GM12878 (cell line): Measurements from ENCODE around the gene RTN4. TPM values are rescaled to one million over a fixed set of nuclear protein-coding genes. Genes with fewer than 3 reads are reported as not detected.

Source experiments
- ATAC-seq: fragments of 200-7000 bp; cut with Tn5 transposase; 3 replicates; pipeline ENCODE4 v1.9.1; 2020; ENCODE audit warnings: mild to moderate bottlenecking, moderate library complexity
- BruUV-seq: library from RNA; stranded (reverse); fragments of 400-500 nt; replicated peaks from 2 replicates; lab custom pipeline; 2021; lab: Mats Ljungman, UMichigan
- CTCF ChIA-PET: fragments of 300-600 bp; sonication (Branson Sonifier 250); formaldehyde crosslinking; extraction: SDS; loops from one replicate; lab custom pipeline; 2021; ENCODE audit warnings: inconsistent platforms; lab: Yijun Ruan, JAX
- POLR2A ChIA-PET: fragments of 350-600 bp; formaldehyde crosslinking; extraction: SDS; loops from one replicate; lab custom pipeline; 2021; ENCODE audit warnings: inconsistent platforms; lab: Charles Lee
- RAD21 ChIA-PET: fragments of 300-600 bp; sonication (Branson Sonifier 250); formaldehyde crosslinking; loops from one replicate; lab custom pipeline; 2023; ENCODE audit warnings: antibody characterized with exemption; ENCODE audit not compliant: unreplicated experiment; lab: Charles Lee
- SMC1A ChIA-PET: fragments of 300-600 bp; sonication (Branson Sonifier 250); formaldehyde crosslinking; loops from one replicate; lab custom pipeline; 2023; ENCODE audit not compliant: unreplicated experiment, uncharacterized antibody; lab: Charles Lee
- DNase-seq: peaks from one replicate; pipeline ENCODE4 v3.0.0-alpha.2; 2011; ENCODE audit warnings: low read depth, low spot score
- FAIRE-seq: peaks from 3 replicates; lab custom pipeline; 2011; peaks lifted over from hg19 to GRCh38; lab: Jason Lieb, UNC
- H2AFZ ChIP-seq: 2 replicates; pipeline ENCODE4 v1.6.0; 2011; ENCODE audit warnings: low read depth, low read length, control low read depth; ENCODE audit not compliant: control insufficient read depth
- H3K27ac ChIP-seq: 2 replicates; pipeline ENCODE4 v1.5.1; 2011; ENCODE audit warnings: control low read depth; ENCODE audit not compliant: control insufficient read depth, insufficient read depth
- H3K27me3 ChIP-seq, 2 experiments: replicated peaks in 1 of 2; 2 replicates each; pipeline versions ENCODE4 v1.6.0 to v1.6.1; 2011; ENCODE audit warnings: low read length in 1 of 2; ENCODE audit not compliant: control insufficient read depth in 2 of 2, insufficient read depth in 2 of 2
- H3K36me3 ChIP-seq, 2 experiments: 2 replicates each; pipeline ENCODE4 v1.5.1; 2011; ENCODE audit warnings: low read length in 1 of 2; ENCODE audit not compliant: control insufficient read depth in 2 of 2, insufficient read depth in 2 of 2
- H3K4me1 ChIP-seq: 2 replicates; pipeline ENCODE4 v1.6.1; 2011; ENCODE audit warnings: mild to moderate bottlenecking, low read length, moderate library complexity, mixed read lengths; ENCODE audit not compliant: control insufficient read depth, insufficient read depth
- H3K4me2 ChIP-seq: 2 replicates; pipeline ENCODE4 v1.6.0; 2011; ENCODE audit warnings: control low read depth; ENCODE audit not compliant: control insufficient read depth, insufficient read depth
- H3K4me3 ChIP-seq: fragments of 200-600 bp; sonication (generic); 2 replicates; pipeline ENCODE4 v1.5.1; 2016
- H3K79me2 ChIP-seq: 2 replicates; pipeline ENCODE4 v1.6.0; 2011; ENCODE audit warnings: low read length; ENCODE audit not compliant: control insufficient read depth, insufficient read depth
- H3K9ac ChIP-seq: 2 replicates; pipeline ENCODE4 v1.8.0; 2011; ENCODE audit warnings: low read length, control low read depth, mixed read lengths; ENCODE audit not compliant: control insufficient read depth, insufficient read depth
- H3K9me3 ChIP-seq: replicated peaks from 3 replicates; pipeline ENCODE4 v1.5.1; 2011; ENCODE audit warnings: mild to moderate bottlenecking, low read length; ENCODE audit not compliant: control insufficient read depth, insufficient read depth
- H4K20me1 ChIP-seq: 2 replicates; pipeline ENCODE4 v1.6.0; 2011; ENCODE audit not compliant: control insufficient read depth, insufficient read depth
- ASH2L ChIP-seq: fragments of 300-600, 200-600 bp; sonication (generic); IDR thresholded peaks from 2 replicates; pipeline ENCODE4 v1.6.1; 2017; ENCODE audit warnings: low read depth, mild to moderate bottlenecking, borderline replicate concordance
- ATF2 ChIP-seq: IDR thresholded peaks from 2 replicates; pipeline ENCODE4 v1.6.1; 2012; ENCODE audit warnings: low read length, inconsistent platforms
- BACH1 ChIP-seq: fragments of 450-650 bp; IDR thresholded peaks from 2 replicates; pipeline ENCODE4 v1.6.1; 2017; ENCODE audit warnings: mild to moderate bottlenecking, borderline replicate concordance
- BHLHE40 ChIP-seq, 2 experiments: fragments of 450-650 bp in 1 of 2; IDR thresholded peaks; 2 replicates each; pipeline ENCODE4 v1.6.1; 2011 to 2017; ENCODE audit warnings: low read depth in 2 of 2, borderline replicate concordance in 1 of 2, improper control_type of control experiment in 1 of 2, low read length in 1 of 2, mild to moderate bottlenecking in 1 of 2
- DPF2 ChIP-seq: fragments of 450-650 bp; IDR thresholded peaks from 2 replicates; pipeline ENCODE4 v1.6.1; 2017; ENCODE audit warnings: mild to moderate bottlenecking
- ETV6 ChIP-seq, 2 experiments: fragments of 450-650 bp in 1 of 2; IDR thresholded peaks in 1 of 2; conservative IDR thresholded peaks in 1 of 2; 2 replicates each; pipeline ENCODE4 v1.6.1; 2014; ENCODE audit warnings: antibody characterized with exemption in 1 of 2, borderline replicate concordance in 1 of 2, low read depth in 1 of 2, mild to moderate bottlenecking in 1 of 2, moderate library complexity in 1 of 2
- HCFC1 ChIP-seq: fragments of 150-350 bp; IDR thresholded peaks from 2 replicates; pipeline ENCODE4 v1.6.1; 2014; ENCODE audit warnings: low read length
- IKZF2 ChIP-seq, 2 experiments: fragments of 450-650 bp; IDR thresholded peaks; 2 replicates each; pipeline ENCODE4 v1.6.1; 2017; ENCODE audit warnings: mild to moderate bottlenecking in 2 of 2, moderate library complexity in 2 of 2
- IRF4 ChIP-seq: IDR thresholded peaks from 2 replicates; pipeline ENCODE4 v1.6.1; 2011; ENCODE audit warnings: low read depth, low read length
- JUNB ChIP-seq: IDR thresholded peaks from 2 replicates; pipeline ENCODE4 v1.6.1; 2016; ENCODE audit warnings: antibody characterized with exemption, mild to moderate bottlenecking
- MTA2 ChIP-seq: fragments of 450-650 bp; IDR thresholded peaks from 2 replicates; pipeline ENCODE4 v1.6.1; 2016; ENCODE audit warnings: low read depth, mild to moderate bottlenecking, moderate library complexity
- NR2F1 ChIP-seq: fragments of 450-650 bp; conservative IDR thresholded peaks from 2 replicates; pipeline ENCODE4 v1.6.1; 2017; ENCODE audit warnings: mild to moderate bottlenecking
- NRF1 ChIP-seq: conservative IDR thresholded peaks from 2 replicates; pipeline ENCODE4 v1.6.1; 2011; ENCODE audit warnings: mild to moderate bottlenecking, low read depth, low read length, improper control_type of control experiment
- PAX5 ChIP-seq: IDR thresholded peaks from 2 replicates; pipeline ENCODE4 v1.6.1; 2011; ENCODE audit warnings: low read depth, low read length, borderline replicate concordance
- PAX8 ChIP-seq: fragments of 450-650 bp; IDR thresholded peaks from 2 replicates; pipeline ENCODE4 v1.6.1; 2017; ENCODE audit warnings: mild to moderate bottlenecking, moderate library complexity
- PKNOX1 ChIP-seq: fragments of 450-650 bp; IDR thresholded peaks from 2 replicates; pipeline ENCODE4 v1.6.1; 2016; ENCODE audit warnings: mild to moderate bottlenecking
- RAD21 ChIP-seq: IDR thresholded peaks from 2 replicates; pipeline ENCODE4 v1.6.1; 2011; ENCODE audit warnings: mild to moderate bottlenecking, low read depth, low read length, moderate library complexity; ENCODE audit not compliant: insufficient read depth
- RAD51 ChIP-seq: fragments of 450-650 bp; IDR thresholded peaks from 2 replicates; pipeline ENCODE4 v1.6.1; 2016; ENCODE audit warnings: moderate library complexity, mild to moderate bottlenecking, inconsistent platforms
- RUNX3 ChIP-seq: IDR thresholded peaks from 2 replicates; pipeline ENCODE4 v1.6.1; 2012; ENCODE audit warnings: low read length, inconsistent platforms
- SMARCA5 ChIP-seq: fragments of 450-650 bp; IDR thresholded peaks from 2 replicates; pipeline ENCODE4 v1.6.1; 2017; ENCODE audit warnings: mild to moderate bottlenecking
- SPI1 ChIP-seq: IDR thresholded peaks from 2 replicates; pipeline ENCODE4 v1.6.1; 2011; ENCODE audit warnings: low read depth, mild to moderate bottlenecking, low read length, moderate library complexity, borderline replicate concordance; ENCODE audit not compliant: insufficient read depth
- SRF ChIP-seq, 2 experiments: IDR thresholded peaks; 2 replicates each; pipeline ENCODE4 v1.6.1; 2011; ENCODE audit warnings: low read depth in 2 of 2, low read length in 2 of 2, mild to moderate bottlenecking in 1 of 2, moderate library complexity in 1 of 2
- WGBS: methylation state at CpG from one replicate; pipeline ENCODE4 v1.1.6; 2016; ENCODE audit warnings: low lambda C conversion rate; ENCODE audit not compliant: insufficient replicate concordance, insufficient coverage; ENCODE audit errors: missing lambda C conversion rate; 5-methylcytosine and 5-hydroxymethylcytosine counted together
- in situ Hi-C: fragments of 300-500 bp; cut with MboI; formaldehyde crosslinking; loops from 9 replicates; pipeline ENCODE4 v1.14.3; 2018; ENCODE audit warnings: mixed read lengths
- intact Hi-C: fragments of 100-400 bp; cut with micrococcal nuclease; formaldehyde crosslinking; loops from one replicate; pipeline ENCODE4 v1.14.2; 2022; ENCODE audit not compliant: unreplicated experiment
- polyA plus RNA-seq, 11 experiments: library from polyadenylated mRNA; depleted of rRNA in 4 of 11; unstranded in 6 of 11; stranded (reverse) in 5 of 11; fragments of >200 nt; fragmentation: Nextera tagmentation in 4 of 11; fragmentation: Illumina TruSeq in 1 of 11; extraction: Ambion mirVana in 4 of 11; extraction: Trizol in 1 of 11; gene quantifications; 1 replicate in 1 of 11; 2 replicates in 10 of 11; pipeline versions ENCODE4 v1.2.1 to v1.2.3, GENCODE V29; 2011 to 2016; ENCODE audit warnings: inconsistent platforms in 2 of 11, missing spikeins in 2 of 11, low read depth in 1 of 11
- total RNA-seq, 4 experiments: library from RNA; depleted of rRNA in 3 of 4; stranded (reverse); fragments of >200 nt in 3 of 4; fragmentation: Illumina TruSeq in 1 of 4; extraction: Trizol in 1 of 4; gene quantifications; 2 replicates each; pipeline versions ENCODE4 v1.2.1 to v1.2.3, GENCODE V29; 2013 to 2021

Gene RTN4
- total and polyA plus RNA-seq, 10 of the 15 experiments (the other 5 are each of a cell fraction or from before 2014, with no cell fraction given): 56.0 to 133 (median 83.3) TPM

GRCh38 chr2:55054106-55054875 is 4.0 kb upstream of the RTN4 start:
- in situ Hi-C loops: no loop called here
- POLR2A ChIA-PET: interaction anchor here (0.5 to 0.7 kb wide), 5 partner anchors 13 to 276 kb away, joined by 3 to 5 read pairs (median 3); no protein-coding TSS in a partner anchor
- WGBS: 15% methylated on average over 7 of the region's 7 CpGs
- TF ChIP-seq NRF1: no peak
- TF ChIP-seq ATF2: peak; percentile 62; the same call in 1 of the 2 replicates
- peak; percentile 27; the same call in 1 of the 2 replicates for TF ChIP-seq DPF2
- no peak for TF ChIP-seq SRF (IDR thresholded peaks at IDR 0.05; ENCODE audit: low read depth in 2 of 2, low read length in 2 of 2)
- TF ChIP-seq RAD51: no peak
- peak; percentile 97 for TF ChIP-seq NR2F1
- peak in 1 of 2 experiments; percentile 57; a peak in 1 of 4 replicates for TF ChIP-seq ETV6 (conservative IDR thresholded peaks at IDR 0.05 in 1 of 2, IDR thresholded peaks at IDR 0.05 in 1 of 2; ENCODE audit: borderline replicate concordance in 1 of 2, low read depth in 1 of 2)
- peak; percentile 12 to 27; a peak in 1 of 4 replicates for TF ChIP-seq BHLHE40 (IDR thresholded peaks at IDR 0.05; ENCODE audit: borderline replicate concordance in 1 of 2, low read depth in 2 of 2, low read length in 1 of 2)
- peak; percentile 36; the same call in 1 of the 2 replicates for TF ChIP-seq PAX5
- TF ChIP-seq JUNB: peak; percentile 67
- 0 out of 2 replicates have a peak, but pooled peaks have one; percentile 31 for TF ChIP-seq IRF4
- TF ChIP-seq ASH2L: no peak
- TF ChIP-seq MTA2: peak; percentile 46; the same call in 1 of the 2 replicates
- TF ChIP-seq RUNX3: peak; percentile 83
- TF ChIP-seq PAX8: no peak
- TF ChIP-seq SMARCA5: no peak
- TF ChIP-seq PKNOX1: 0 out of 2 replicates have a peak, but pooled peaks have one; percentile 6
- TF ChIP-seq HCFC1: no peak
- peak; percentile 20; the same call in 1 of the 2 replicates for TF ChIP-seq RAD21
- TF ChIP-seq IKZF2 (IDR thresholded peaks at IDR 0.05): peak in 1 of 2 experiments; percentile 19; a peak in 1 of 4 replicates
- TF ChIP-seq BACH1: no peak
- TF ChIP-seq SPI1: no peak

More at GRCh38 chr2:55054106-55054875, 4.0 kb upstream of the RTN4 start:
- peaks cover 15% of the 10 kb centered on the region for H3K79me2 ChIP-seq
- no peak overlapping the region for H3K9ac ChIP-seq
- H3K4me2 ChIP-seq: peak overlapping the region; percentile 73
- CTCF ChIA-PET: interaction anchor here (1.0 to 7.5 kb wide), 3 partner anchors 44 to 115 kb away, joined by 3 to 146 read pairs (median 5); no protein-coding TSS in a partner anchor
- ATAC-seq (peak; percentile 11), FAIRE-seq (peak; percentile 56), DNase-seq (no peak)
- H3K4me1 ChIP-seq: peaks cover 10% of the 10 kb centered on the region; the same call in 1 of the 2 replicates
- no peak overlapping the region for H2AFZ ChIP-seq
- RAD21 ChIA-PET: interaction anchor here (0.8 to 1.6 kb wide), 5 partner anchors 41 to 154 kb away, joined by 3 to 6 read pairs (median 4); no protein-coding TSS in a partner anchor
- SMC1A ChIA-PET: interaction anchor here (0.6 to 7.5 kb wide), 10 partner anchors 14 to 154 kb away, joined by 3 to 98 read pairs (median 4); no protein-coding TSS in a partner anchor
- H3K9me3 ChIP-seq: no peaks in the 10 kb centered on the region
- H4K20me1 ChIP-seq: no peaks in the 10 kb centered on the region
- peak overlapping the region; percentile 27 for H3K27ac ChIP-seq
- H3K27me3 ChIP-seq: no peaks in the 10 kb centered on the region
- no peaks in the 10 kb centered on the region for H3K36me3 ChIP-seq
- BruUV-seq: no TSS peak
- intact Hi-C loops: loop anchor here (5.0 kb wide), 2 partner anchors 113 to 178 kb away; partner anchors contain the start of genes CLHC1 and RPS27A
- H3K4me3 ChIP-seq: no peak overlapping the region
